GM19328 (cell line): Measurements from ENCODE around the gene NFKBIL1.

Source experiments
- ATAC-seq: cut with Tn5 transposase; IDR thresholded peaks from one replicate; pipeline ENCODE4 v1.9.1; 2021; ENCODE audit warnings: mild to moderate bottlenecking, moderate library complexity; ENCODE audit not compliant: unreplicated experiment

The NFKBIL1 gene

DNA sequence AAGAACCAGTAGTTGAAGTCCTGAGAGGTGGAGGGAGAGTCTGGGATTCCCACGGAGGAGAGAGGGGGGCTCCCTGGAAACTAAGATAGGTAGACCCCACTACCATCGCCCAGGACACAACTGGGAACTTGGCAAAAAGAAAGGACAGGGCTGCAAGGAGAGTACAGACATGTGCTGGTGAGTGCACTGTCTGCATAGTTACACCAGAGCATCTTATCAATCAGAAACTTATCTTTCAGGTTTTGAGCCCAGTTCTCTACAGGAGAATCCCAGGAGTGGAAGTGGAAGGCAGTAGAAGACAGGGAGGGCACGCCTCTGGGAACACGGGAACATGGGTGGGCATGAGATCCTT lies 12.2 kb downstream of the NFKBIL1 start:
- no peak for ATAC-seq

DNA sequence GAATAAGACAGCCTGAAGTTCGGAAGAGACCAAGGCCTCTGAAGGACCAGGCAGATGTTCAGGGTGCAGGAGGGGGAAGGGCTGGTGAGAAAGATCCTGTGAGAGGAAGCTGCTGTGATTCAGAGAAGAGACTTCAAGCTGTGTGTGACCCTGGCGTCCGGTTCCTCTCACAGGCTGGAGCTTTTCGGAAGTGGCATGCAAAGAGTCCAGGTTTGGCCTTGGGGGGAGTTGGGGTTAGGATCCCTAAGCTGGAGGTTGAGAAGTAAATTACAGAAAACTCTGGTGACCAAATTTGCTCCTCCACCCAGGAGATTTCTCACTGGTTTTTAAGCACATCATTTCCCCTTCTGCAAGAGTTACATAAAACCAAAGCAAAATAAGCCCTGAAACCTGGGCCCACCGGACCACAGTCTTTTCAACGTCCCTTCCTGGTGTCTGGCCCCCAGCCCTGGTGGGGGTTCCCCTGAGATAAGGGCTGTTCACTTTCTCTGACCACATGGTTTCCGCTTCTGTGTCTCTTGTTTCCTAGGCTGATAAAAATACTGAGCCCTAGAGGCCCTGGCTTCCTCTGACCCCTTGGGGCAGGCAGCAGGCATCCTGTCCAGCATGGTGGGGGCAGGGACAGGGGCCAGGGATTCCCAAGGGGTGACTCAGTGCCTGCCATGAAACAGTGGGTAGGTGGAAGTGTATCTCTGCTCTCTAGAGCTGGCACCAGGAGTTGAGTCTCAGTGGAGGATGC lies 12.7 kb downstream of the NFKBIL1 start:
- peak; percentile 69 for ATAC-seq

DNA sequence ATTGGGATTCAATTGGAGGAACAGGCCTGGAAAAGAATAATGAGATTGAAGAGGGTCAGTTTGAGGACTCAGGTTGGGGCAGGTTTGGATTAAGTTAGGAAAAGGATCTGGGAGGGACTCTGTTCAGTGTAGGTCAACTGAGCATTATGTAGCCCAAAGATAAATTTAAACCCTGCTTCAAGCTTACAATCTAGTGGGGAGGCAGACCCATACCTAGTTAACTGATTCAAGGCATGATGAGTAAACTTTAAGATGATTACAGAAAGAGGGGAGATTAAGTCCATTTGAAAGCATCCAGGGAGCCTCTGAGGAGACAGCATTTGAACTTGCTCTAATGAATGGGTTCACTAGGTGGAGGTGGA lies 13.3 kb downstream of the NFKBIL1 start:
- no peak for ATAC-seq

DNA sequence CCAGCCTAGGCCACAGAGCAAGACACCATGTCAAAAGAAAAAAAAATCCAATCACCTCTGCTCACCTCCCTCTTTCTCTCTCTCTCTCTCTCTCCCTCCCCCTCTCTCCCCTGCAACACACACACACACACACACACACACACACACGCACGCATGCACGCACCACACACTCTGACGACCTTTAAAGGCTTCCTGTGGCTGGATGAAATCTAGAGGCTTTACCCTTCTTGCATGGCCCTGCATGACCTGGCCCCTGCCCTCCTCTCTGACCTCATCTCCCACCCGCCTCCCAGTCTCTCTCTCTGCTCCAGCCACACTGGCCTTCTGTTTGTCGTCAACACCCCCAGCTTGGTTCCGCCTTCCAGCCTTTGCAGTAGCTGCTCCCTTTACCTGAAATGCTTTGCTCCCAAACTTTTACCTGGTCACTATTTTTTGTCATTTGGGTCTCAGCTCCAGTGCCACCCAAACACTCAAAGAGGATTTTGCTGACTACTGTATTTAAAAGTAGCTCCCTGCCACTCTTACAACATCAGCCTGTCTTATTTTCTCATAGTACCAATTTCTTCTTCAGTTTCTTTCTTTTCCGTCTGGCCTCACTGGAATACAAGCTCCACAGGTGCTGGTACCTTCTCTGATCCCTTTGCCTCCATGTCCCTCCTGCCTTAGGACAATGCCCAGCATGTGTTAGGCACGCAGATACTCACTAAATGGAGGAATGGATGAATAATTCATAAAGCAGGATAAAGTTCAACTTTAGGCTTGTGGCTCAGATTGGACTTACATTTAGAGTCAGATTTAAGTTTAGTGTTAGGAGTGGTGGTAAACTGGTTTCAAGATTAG lies 20.3 kb downstream of the NFKBIL1 start:
- ATAC-seq, result no peak

DNA sequence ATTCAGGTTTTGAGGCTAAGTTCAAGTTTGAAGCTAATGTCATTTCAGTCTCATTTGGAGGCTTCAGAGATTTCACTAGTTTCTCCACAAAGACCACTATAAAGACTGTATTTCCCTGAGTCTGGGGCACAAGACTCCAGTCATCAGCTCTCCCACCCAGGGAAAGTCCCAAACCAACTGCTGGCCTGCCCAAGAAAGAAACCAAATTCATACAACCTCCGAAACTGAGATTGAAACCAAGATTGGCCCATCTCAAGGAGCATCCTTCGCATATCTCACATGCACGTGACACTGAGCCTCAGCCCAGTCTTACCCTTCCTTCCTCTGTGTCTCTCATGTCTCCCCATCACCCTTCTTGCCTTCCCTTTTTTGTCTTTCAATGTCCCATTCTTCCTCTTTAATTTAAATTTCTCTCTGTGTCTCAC lies 21.1 kb downstream of the NFKBIL1 start:
- ATAC-seq, result peak; percentile 74

DNA sequence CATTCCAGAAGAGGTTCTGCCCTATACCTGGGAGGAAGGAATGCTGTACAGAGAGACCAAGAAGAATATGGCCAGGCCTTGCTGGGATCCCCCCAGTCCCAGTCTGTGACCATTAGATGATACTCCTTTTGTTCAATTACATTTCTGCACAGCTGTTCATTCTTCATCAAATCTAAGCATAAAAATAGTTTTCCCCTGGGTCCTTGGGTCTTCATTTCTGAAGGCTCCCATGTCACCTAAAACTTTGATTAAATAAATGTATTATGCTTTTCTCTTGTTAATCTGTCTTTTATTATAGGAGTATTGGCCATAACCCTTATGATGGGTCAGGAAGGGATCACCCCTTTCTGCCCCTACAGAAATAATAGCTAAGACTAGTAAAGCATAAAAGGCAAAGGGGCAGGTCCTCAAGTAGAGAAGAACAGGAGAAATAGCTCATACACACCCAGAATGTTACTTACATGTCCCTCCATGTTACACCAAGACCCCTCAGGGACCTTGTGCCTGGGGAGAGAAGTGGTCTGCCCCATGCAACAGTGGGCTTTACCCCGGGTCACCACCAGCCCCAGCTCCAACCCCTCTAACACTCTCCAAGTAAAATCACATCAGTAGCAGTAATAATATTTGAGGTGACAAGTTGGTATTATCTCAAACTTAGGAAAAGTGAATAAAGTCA lies 22.6 kb downstream of the NFKBIL1 start:
- no peak for ATAC-seq

DNA sequence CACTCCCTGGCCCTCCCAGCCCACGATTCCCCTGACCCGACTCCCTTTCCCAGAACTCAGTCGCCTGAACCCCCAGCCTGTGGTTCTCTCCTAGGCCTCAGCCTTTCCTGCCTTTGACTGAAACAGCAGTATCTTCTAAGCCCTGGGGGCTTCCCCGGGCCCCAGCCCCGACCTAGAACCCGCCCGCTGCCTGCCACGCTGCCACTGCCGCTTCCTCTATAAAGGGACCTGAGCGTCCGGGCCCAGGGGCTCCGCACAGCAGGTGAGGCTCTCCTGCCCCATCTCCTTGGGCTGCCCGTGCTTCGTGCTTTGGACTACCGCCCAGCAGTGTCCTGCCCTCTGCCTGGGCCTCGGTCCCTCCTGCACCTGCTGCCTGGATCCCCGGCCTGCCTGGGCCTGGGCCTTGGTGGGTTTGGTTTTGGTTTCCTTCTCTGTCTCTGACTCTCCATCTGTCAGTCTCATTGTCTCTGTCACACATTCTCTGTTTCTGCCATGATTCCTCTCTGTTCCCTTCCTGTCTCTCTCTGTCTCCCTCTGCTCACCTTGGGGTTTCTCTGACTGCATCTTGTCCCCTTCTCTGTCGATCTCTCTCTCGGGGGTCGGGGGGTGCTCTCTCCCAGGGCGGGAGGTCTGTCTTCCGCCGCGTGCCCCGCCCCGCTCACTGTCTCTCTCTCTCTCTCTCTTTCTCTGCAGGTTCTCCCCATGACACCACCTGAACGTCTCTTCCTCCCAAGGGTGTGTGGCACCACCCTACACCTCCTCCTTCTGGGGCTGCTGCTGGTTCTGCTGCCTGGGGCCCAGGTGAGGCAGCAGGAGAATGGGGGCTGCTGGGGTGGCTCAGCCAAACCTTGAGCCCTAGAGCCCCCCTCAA lies 24.9 kb downstream of the NFKBIL1 start, which contains the start of gene LTA:
LTA (plus strand) TSS at position 249 of the 871 bp plus-strand sequence; CDS start at position 703, 454 bp downstream.
- peak; percentile 42 for ATAC-seq

DNA sequence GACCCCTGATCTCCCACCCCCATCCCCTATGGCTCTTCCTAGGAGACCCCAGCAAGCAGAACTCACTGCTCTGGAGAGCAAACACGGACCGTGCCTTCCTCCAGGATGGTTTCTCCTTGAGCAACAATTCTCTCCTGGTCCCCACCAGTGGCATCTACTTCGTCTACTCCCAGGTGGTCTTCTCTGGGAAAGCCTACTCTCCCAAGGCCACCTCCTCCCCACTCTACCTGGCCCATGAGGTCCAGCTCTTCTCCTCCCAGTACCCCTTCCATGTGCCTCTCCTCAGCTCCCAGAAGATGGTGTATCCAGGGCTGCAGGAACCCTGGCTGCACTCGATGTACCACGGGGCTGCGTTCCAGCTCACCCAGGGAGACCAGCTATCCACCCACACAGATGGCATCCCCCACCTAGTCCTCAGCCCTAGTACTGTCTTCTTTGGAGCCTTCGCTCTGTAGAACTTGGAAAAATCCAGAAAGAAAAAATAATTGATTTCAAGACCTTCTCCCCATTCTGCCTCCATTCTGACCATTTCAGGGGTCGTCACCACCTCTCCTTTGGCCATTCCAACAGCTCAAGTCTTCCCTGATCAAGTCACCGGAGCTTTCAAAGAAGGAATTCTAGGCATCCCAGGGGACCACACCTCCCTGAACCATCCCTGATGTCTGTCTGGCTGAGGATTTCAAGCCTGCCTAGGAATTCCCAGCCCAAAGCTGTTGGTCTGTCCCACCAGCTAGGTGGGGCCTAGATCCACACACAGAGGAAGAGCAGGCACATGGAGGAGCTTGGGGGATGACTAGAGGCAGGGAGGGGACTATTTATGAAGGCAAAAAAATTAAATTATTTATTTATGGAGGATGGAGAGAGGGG lies 26.1 kb downstream of the NFKBIL1 start:
- no peak for ATAC-seq

DNA sequence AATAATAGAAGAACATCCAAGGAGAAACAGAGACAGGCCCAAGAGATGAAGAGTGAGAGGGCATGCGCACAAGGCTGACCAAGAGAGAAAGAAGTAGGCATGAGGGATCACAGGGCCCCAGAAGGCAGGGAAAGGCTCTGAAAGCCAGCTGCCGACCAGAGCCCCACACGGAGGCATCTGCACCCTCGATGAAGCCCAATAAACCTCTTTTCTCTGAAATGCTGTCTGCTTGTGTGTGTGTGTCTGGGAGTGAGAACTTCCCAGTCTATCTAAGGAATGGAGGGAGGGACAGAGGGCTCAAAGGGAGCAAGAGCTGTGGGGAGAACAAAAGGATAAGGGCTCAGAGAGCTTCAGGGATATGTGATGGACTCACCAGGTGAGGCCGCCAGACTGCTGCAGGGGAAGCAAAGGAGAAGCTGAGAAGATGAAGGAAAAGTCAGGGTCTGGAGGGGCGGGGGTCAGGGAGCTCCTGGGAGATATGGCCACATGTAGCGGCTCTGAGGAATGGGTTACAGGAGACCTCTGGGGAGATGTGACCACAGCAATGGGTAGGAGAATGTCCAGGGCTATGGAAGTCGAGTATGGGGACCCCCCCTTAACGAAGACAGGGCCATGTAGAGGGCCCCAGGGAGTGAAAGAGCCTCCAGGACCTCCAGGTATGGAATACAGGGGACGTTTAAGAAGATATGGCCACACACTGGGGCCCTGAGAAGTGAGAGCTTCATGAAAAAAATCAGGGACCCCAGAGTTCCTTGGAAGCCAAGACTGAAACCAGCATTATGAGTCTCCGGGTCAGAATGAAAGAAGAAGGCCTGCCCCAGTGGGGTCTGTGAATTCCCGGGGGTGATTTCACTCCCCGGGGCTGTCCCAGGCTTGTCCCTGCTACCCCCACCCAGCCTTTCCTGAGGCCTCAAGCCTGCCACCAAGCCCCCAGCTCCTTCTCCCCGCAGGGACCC lies 27.0 kb downstream of the NFKBIL1 start:
- ATAC-seq, result no peak

DNA sequence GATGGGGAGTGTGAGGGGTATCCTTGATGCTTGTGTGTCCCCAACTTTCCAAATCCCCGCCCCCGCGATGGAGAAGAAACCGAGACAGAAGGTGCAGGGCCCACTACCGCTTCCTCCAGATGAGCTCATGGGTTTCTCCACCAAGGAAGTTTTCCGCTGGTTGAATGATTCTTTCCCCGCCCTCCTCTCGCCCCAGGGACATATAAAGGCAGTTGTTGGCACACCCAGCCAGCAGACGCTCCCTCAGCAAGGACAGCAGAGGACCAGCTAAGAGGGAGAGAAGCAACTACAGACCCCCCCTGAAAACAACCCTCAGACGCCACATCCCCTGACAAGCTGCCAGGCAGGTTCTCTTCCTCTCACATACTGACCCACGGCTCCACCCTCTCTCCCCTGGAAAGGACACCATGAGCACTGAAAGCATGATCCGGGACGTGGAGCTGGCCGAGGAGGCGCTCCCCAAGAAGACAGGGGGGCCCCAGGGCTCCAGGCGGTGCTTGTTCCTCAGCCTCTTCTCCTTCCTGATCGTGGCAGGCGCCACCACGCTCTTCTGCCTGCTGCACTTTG lies 28.0 kb downstream of the NFKBIL1 start, which contains the start of gene TNF:
TNF (plus strand) TSS at position 231 of the 567 bp plus-strand sequence; CDS start at position 408, 177 bp downstream.
- no peak for ATAC-seq

DNA sequence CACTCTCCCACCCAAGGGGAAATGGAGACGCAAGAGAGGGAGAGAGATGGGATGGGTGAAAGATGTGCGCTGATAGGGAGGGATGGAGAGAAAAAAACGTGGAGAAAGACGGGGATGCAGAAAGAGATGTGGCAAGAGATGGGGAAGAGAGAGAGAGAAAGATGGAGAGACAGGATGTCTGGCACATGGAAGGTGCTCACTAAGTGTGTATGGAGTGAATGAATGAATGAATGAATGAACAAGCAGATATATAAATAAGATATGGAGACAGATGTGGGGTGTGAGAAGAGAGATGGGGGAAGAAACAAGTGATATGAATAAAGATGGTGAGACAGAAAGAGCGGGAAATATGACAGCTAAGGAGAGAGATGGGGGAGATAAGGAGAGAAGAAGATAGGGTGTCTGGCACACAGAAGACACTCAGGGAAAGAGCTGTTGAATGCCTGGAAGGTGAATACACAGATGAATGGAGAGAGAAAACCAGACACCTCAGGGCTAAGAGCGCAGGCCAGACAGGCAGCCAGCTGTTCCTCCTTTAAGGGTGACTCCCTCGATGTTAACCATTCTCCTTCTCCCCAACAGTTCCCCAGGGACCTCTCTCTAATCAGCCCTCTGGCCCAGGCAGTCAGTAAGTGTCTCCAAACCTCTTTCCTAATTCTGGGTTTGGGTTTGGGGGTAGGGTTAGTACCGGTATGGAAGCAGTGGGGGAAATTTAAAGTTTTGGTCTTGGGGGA lies 28.7 kb downstream of the NFKBIL1 start:
- no peak for ATAC-seq

DNA sequence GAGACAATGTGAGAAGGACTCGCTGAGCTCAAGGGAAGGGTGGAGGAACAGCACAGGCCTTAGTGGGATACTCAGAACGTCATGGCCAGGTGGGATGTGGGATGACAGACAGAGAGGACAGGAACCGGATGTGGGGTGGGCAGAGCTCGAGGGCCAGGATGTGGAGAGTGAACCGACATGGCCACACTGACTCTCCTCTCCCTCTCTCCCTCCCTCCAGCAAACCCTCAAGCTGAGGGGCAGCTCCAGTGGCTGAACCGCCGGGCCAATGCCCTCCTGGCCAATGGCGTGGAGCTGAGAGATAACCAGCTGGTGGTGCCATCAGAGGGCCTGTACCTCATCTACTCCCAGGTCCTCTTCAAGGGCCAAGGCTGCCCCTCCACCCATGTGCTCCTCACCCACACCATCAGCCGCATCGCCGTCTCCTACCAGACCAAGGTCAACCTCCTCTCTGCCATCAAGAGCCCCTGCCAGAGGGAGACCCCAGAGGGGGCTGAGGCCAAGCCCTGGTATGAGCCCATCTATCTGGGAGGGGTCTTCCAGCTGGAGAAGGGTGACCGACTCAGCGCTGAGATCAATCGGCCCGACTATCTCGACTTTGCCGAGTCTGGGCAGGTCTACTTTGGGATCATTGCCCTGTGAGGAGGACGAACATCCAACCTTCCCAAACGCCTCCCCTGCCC lies 29.6 kb downstream of the NFKBIL1 start:
- no peak for ATAC-seq

DNA sequence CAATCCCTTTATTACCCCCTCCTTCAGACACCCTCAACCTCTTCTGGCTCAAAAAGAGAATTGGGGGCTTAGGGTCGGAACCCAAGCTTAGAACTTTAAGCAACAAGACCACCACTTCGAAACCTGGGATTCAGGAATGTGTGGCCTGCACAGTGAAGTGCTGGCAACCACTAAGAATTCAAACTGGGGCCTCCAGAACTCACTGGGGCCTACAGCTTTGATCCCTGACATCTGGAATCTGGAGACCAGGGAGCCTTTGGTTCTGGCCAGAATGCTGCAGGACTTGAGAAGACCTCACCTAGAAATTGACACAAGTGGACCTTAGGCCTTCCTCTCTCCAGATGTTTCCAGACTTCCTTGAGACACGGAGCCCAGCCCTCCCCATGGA lies 30.2 kb downstream of the NFKBIL1 start:
- no peak for ATAC-seq

DNA sequence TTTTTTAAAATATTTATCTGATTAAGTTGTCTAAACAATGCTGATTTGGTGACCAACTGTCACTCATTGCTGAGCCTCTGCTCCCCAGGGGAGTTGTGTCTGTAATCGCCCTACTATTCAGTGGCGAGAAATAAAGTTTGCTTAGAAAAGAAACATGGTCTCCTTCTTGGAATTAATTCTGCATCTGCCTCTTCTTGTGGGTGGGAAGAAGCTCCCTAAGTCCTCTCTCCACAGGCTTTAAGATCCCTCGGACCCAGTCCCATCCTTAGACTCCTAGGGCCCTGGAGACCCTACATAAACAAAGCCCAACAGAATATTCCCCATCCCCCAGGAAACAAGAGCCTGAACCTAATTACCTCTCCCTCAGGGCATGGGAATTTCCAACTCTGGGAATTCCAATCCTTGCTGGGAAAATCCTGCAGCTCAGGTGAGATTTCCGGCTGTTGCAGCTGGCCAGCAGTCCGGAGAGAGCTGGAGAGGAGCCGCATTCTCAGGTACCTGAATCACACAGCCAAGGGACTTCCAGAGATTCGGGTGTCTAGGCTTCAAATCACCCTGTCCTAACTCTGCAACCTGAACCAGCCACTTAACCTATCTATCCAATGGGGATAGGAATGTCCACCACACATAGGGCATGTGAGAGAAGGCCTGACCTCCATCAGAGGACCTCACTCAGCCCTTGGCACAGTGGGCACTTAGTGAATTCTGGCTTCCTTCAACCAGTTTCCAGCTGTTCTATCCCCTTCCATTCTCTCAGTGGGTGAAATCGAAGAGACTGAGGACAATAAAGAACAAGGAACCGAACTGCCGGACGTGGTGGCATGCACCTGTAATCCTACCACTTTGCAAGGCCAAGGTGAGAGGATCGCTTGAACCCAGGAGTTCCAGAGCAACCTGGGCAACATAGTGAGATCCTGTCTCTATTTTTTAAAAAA lies 31.0 kb downstream of the NFKBIL1 start:
- ATAC-seq, result no peak

DNA sequence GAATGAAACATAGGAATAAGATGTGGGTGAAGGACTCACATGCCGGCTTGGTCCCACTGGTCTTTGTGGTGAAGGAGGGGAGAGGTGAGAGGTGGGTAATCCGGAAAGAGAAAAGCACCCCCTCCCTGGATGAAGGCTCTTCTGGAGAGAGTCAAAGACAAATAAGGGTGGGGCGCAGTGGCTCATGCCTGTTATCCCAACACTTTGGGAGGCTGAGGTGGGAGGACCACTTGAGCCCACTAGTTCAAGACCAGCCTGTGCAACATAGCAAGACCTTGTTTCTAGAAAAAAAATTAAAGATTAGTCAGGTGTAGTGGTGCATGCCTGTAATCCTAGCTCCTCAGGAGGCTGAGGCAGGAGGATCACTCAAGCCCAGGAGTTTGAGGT lies 31.7 kb downstream of the NFKBIL1 start:
- no peak for ATAC-seq
